RPMI8226 (cell line): Measurements from ENCODE around the gene CNBP.
"Not testable (repeated sequence)": the region's sequence is repeated elsewhere in the genome, so short reads cannot be mapped to it uniquely, and the experiment has no call there.

ENCODE experiments used
- DNase-seq: peaks from one replicate; pipeline ENCODE4 v3.0.0-alpha.2; 2015

Gene CNBP

GRCh38 chr3:129183569-129184395 is at the start of gene CNBP:
TSS of gene CNBP (minus strand) at chr3:129183896. CDS start at chr3:129171757, 12,139 bp downstream.
- DNase-seq = peak; percentile 97

DNA sequence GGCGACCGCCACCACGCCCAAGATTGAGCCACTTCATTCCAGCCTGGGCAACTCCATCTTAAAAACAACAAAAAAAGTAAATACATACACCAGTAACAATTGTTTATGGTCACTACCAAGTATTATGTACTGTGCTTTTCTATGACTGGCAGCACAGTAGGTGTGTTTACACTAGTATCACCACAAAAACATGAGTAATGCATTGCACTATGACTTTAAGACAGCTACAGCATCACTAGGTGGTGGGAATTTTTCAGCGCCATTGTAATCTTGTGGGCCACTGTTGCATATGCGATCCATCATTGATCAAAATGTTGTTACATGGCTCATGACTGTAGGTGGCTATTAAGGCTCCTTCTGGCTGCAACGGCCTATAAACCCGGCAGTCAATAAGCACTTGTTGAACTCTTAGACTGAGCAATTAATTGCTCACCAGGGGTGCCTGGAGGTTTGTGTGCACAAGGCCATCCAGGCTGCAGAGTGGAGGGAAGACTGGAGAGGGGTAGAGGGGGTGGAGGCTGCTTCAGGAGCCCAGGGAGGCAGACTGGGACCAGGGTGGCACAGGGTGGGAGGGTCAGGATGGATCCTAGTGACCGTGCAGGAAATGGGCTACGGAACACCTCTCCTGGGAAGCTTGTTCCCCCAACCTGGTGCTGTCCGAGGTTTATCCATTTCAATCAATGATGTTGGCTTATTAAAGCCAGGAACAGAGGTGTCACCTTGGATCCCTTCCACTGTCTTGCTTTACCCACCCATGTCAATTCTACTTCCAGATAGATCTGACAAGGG is 47.8 kb upstream of the CNBP start:
- no peak for DNase-seq

GRCh38 chr3:129230311-129231019 is 46.8 kb upstream of the CNBP start:
- DNase-seq = no peak

- no peak for DNase-seq
Measured at GRCh38 chr3:129228891-129229585, 45.3 kb upstream of the CNBP start.

GRCh38 chr3:129226374-129226773 is 42.7 kb upstream of the CNBP start:
- no peak for DNase-seq

DNA sequence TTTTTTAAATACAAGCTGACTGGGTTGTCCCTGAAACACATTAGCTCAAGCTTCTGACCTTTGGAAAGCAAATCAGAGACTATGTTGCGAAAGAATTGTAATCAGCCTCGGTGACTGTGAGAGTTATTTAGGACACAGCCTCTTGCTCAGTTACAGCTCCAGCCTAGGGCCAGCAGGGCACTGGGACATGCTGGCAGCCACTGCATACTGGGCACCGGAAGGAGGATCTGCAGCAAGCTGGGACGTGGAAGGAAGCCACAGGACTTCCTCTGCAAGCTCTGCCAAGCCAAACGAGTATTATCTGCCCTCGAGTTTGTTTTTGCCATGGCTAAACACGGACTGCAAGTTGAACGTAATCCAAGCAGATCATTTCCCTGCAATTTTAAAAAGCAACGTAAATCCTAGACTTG is 41.3 kb upstream of the CNBP start:
- DNase-seq = peak; percentile 72

DNA sequence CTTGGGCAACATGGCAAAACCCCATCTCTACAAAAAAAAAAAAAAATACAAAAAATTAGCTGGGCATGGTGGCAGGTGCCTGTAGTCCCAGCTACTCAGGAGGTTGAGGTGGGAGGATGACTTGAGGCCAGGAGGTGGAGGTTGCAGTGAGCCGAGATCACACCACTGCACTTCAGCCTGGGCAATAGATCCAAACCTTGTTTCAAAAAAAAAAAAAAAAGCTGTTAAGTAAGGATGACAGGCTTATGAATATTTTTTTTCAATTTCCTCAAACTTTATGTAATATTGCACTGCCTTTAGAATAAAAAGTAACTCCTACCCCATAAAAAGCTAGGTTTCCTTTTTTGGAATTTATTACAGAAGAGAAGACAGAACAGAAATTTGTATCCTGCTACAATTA is 40.7 kb upstream of the CNBP start:
- DNase-seq = not testable (repeated sequence)

DNA sequence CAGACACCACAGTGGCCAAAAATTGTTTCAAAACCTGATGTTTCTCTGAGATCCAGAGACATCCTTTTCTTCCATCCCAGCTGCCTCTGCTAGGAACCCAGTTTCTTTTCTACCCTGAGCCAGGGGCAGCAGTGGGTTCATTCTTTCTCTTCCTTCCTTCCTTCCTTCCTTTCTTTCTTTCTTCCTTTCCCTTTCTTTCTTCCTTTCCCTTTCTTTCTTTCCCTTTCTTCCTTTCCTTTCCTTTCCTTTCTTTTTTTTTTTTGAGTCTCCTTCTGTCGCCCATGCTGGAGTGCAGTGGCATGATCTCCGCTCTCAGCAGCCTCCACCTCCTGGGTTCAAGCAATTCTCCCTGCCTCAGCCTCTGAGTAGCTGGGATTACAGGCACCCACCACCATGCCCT is 35.0 kb upstream of the CNBP start:
- no peak for DNase-seq

- DNase-seq = no peak
Measured at GRCh38 chr3:129213238-129213637, 29.5 kb upstream of the CNBP start.

- peak; percentile 90 for DNase-seq
Measured at GRCh38 chr3:129211772-129212171, 28.1 kb upstream of the CNBP start.

- no peak for DNase-seq
Measured at GRCh38 chr3:129211345-129211744, 27.6 kb upstream of the CNBP start.

DNA sequence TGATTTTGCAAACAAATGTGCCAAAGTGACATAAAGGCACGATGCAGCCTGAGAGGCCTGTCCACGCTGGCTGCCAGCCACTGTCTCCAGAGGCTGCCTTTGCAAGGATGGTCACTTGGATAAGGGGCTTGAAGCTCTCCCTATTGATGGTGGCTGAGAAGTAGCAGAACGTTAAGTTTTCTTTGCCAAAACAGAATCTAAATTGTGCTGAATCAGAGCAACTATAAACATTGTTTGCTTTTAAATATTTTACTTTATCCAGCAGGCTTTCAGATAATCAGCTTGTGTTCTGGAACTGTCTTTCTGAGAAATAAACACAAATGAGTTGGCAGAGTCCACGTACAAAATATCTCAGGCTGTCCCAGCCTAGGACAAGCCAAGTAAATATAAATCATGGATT is 23.8 kb upstream of the CNBP start:
- DNase-seq = no peak

DNA sequence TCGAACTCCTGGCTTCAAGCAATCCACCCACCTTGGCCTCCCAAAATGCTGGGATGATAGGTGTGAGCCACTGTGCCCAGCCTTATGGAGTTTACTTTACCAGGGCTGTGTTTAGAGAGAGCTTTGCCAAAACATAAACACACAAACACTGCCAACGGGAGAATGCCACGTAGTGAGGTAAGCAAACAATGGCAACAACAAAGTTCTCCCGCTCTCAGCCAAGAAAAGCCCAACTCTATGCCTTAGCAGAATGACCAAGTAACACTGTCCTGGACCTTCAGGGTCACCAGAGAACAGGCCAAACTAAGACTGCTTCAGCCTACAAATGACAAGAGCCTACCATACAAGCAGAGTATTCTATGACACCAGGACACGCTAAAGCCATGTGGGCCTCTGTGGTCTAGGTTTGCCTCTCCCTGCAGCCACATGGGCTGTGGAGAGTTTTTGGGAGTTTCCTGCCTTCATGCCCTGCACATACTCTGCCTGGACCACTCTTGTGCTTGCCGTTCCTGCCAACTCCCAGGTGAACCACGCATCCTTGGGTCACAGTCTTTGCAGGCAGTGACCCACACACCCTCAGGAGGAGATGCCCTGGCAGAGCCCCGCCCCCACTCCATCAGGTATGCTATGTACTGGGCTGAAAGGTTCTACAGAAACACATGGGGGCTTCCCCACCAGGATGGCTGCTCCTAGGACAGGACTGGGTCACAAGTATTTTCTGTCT is 21.6 kb upstream of the CNBP start:
- no peak for DNase-seq

DNA sequence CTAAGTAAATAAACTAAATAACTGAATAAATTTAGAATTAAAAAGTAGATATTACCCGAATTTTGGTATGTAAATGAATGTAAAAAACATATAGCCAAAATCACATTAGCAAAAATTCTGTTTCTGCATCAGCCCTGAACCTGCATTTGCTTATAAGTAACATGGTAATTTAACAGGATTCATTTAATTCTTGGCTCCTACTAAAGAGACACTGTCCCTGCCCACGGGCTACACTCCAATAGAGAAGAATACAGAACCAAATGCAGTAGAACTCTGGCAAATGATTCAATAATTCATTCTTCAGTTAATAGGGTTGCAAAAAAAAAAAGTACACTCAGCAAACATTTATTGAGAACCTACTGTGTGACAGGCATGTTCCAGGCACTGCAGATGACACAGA is 20.8 kb upstream of the CNBP start:
- DNase-seq = no peak

DNA sequence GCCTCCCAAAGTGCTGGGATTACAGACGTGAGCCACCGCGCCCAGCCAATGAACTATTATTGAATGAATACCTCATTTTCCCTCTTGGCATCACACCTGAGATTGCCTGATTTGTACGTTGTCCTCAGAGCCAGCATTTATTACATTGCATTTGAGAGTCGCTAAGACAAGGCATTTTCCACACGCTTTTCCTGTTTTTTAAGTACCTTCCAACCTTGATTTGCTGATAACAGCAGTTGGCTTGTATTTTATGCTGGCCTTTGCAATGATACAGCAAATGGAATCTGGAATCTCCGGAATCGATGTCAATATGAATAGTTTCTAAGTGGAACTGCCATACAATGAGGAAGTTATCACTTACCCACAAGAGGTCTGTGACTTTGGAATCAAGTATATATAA is 15.7 kb upstream of the CNBP start:
- DNase-seq = no peak

DNA sequence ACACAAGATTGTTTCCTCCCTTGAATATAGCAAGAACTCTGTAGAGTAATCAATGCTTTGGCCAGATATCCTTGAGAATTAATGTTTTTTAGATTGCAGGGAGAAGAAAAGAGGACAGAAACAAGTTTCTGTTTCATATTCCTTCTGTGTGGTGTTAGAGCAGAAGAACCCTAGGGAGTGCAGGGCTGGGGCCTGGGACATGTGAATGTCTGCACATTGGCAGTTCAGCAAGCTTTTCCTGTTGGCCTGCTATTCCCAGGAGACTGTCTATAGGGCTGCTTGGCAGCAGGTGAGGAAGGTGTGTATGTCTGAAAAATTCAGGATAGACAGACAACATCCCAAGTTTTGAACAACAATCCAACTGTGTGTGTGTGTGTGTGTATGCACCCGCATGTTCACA is 13.6 kb upstream of the CNBP start:
- peak; percentile 30 for DNase-seq

- DNase-seq = no peak
Measured at GRCh38 chr3:129196601-129197000, 12.9 kb upstream of the CNBP start.

DNA sequence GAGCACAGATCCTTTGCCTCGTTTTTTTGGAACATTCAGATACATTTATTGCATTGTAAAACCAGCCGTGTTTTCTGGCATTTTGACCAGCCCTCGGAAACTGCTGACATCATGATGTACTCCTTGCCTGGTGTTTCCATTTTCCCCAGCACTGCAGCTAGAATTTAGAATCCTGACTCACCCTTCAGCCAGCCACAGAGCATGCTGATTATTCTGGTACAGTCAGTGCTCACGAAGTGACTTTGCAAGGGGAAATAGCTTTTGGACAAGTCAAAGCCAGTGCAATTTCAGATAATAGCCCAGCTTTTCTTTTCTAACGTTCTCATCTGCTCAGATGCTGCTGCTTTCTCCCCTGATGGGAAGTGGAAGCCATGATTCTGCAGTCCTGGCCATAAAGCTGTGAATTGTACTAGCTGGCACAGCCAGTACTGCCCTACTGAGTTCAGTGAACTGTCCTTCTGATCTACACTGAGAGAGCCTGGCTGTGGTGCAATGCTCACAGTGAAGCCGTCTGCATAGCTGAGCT is 12.1 kb upstream of the CNBP start:
- DNase-seq = peak; percentile 84

GRCh38 chr3:129189793-129190192 is 6.1 kb upstream of the CNBP start:
- DNase-seq = not testable (repeated sequence)

DNA sequence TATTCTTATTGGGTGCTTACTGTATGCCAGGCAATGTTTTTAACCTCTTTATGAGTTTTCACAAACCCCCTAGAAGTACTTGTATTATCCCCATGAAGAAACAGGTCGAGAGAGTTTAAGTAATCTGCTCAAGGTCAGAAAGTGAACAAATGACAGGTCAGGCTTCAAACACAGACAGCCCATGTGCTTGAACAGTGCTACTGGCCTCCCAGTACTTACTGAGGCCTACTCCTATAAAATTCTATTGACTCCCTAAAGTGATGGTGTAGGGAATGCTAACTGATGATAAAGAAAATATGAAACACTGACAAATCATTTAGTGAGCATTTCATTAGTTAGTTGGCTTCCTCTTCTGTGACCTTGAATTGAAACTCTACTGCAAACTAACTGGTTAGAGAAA is 4.2 kb upstream of the CNBP start:
- DNase-seq = no peak

GRCh38 chr3:129185783-129186182 is 2.1 kb upstream of the CNBP start:
- DNase-seq = no peak
